Thyroid gland (tissue), 4 donors: ENCODE measurements around the gene EXOSC9.
"Not testable (repeated sequence)": the region's sequence is repeated elsewhere in the genome, so short reads cannot be mapped to it uniquely, and the experiment has no call there.

Experiments used
- POLR2A ChIP-seq, 2 donors: fragments of 450-650 bp; IDR thresholded peaks; one replicate each; pipeline ENCODE4 v1.6.1; 2017; ENCODE audit warnings: antibody characterized with exemption in 2 of 2, mild to moderate bottlenecking in 2 of 2, moderate library complexity in 1 of 2
- TF ChIP-seq, protein P1 (sequence below), 6 experiments: fragments of 200-600 bp in 3 of 6; fragments of 450-650 bp in 3 of 6; sonication (generic) in 3 of 6; IDR thresholded peaks; one replicate each; pipeline ENCODE4 v1.5.1; 2016 to 2019; ENCODE audit warnings: antibody characterized with exemption in 6 of 6, mild to moderate bottlenecking in 2 of 6, inconsistent platforms in 1 of 6, moderate library complexity in 1 of 6

GRCh38 chr4:121752142-121752541, 49.0 kb upstream of the EXOSC9 start:
- TF ChIP-seq, protein P1, sequence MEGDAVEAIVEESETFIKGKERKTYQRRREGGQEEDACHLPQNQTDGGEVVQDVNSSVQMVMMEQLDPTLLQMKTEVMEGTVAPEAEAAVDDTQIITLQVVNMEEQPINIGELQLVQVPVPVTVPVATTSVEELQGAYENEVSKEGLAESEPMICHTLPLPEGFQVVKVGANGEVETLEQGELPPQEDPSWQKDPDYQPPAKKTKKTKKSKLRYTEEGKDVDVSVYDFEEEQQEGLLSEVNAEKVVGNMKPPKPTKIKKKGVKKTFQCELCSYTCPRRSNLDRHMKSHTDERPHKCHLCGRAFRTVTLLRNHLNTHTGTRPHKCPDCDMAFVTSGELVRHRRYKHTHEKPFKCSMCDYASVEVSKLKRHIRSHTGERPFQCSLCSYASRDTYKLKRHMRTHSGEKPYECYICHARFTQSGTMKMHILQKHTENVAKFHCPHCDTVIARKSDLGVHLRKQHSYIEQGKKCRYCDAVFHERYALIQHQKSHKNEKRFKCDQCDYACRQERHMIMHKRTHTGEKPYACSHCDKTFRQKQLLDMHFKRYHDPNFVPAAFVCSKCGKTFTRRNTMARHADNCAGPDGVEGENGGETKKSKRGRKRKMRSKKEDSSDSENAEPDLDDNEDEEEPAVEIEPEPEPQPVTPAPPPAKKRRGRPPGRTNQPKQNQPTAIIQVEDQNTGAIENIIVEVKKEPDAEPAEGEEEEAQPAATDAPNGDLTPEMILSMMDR (IDR thresholded peaks at IDR 0.05): not testable (repeated sequence)
- TF ChIP-seq POLR2A (IDR thresholded peaks at IDR 0.05): not testable (repeated sequence)
